ENCODE measurements around the gene ATF3. TPM values are rescaled to one million over a fixed set of nuclear protein-coding genes. Genes with fewer than 3 reads are reported as not detected.

The ATF3 gene
- total and polyA plus RNA-seq, 2 of the 4 experiments (the other 2 are of a cell fraction), result 9.9 to 12.3 TPM

DNA sequence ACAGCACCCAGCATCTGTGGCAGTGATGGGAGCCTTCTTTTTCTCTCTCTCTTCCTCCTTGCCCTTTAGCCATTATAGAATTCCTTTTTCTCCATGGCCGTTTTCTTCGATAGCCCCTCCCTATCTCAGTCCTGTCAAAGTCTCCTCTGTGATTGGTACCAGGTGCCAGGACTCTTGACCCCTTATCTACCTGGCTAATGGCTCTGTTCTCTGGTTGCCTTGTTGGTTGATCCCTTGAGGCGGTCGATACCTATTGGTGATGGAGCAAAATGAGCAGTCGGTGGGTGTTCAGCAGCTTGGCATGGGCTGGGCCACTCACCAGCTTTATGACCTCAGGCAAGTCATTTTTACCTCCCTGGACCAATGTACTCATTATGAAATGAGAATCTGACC lies 2.0 kb downstream of the ATF3 start:
- 83% methylated on average over 5 of the region's 5 CpGs; no CpG with 5 or more reads in 1 of the 2 experiments for WGBS, 2 experiments (ENCODE audit: extremely low coverage in 2 of 2, insufficient read length in 1 of 2)
- in situ Hi-C loops (cut with MboI; ENCODE audit: low sequenced_read_pairs), result no loop called here
- peak overlapping the region; percentile 83 for H3K4me2 ChIP-seq (ENCODE audit: low read depth, low read length)

More for the DNA sequence above, 2.0 kb downstream of the ATF3 start:
- Histone ChIP-seq H2AK9ac (replicated peaks; ENCODE audit: low read depth, low read length, poor library complexity) (no peak overlapping the region), H3K4me3 (ENCODE audit: insufficient read depth, low read depth, low read length) (peak overlapping the region; percentile 77; the same call in 1 of the 2 replicates), H2AK5ac (ENCODE audit: low read depth, low read length) (no peak overlapping the region), H2BK5ac (ENCODE audit: low read depth, low read length, poor library complexity, severe bottlenecking) (no peak overlapping the region), H2BK20ac (ENCODE audit: low read depth, low read length) (no peak overlapping the region), H3K56ac (ENCODE audit: extremely low read depth, insufficient read depth, low read length) (no peak overlapping the region), H2BK120ac (ENCODE audit: low read depth, low read length) (no peak overlapping the region), H4K8ac (ENCODE audit: low read depth in 2 of 2, low read length in 2 of 2) (no peak overlapping the region), H3K36me3 (ENCODE audit: control insufficient read depth, insufficient read depth, low read length) (peaks cover 7% of the 10 kb centered on the region; the same call in 1 of the 2 replicates), H3K9me1 (ENCODE audit: insufficient read depth, low read length) (peaks cover 3% of the 10 kb centered on the region; the same call in 1 of the 2 replicates), H3K27me3 (ENCODE audit: control insufficient read depth, insufficient read depth, low read length) (peaks cover 25% of the 10 kb centered on the region), H4K91ac (ENCODE audit: insufficient read depth, low read depth, low read length) (no peak overlapping the region), H3K4ac (ENCODE audit: low read depth, low read length) (0 out of 2 replicates have a peak overlapping the region, but pooled peaks have one; percentile 9), H3K18ac (ENCODE audit: low read depth, low read length) (no peak overlapping the region), H3K9me3 (ENCODE audit: control insufficient read depth, insufficient read depth, low read length) (no peaks in the 10 kb centered on the region), H3K4me1 (ENCODE audit: control insufficient read depth, insufficient read depth, low read length) (peaks cover 14% of the 10 kb centered on the region), H2AFZ (replicated peaks; ENCODE audit: low read length, poor library complexity) (no peak overlapping the region), H3K14ac (replicated peaks; ENCODE audit: low read depth, low read length) (peak overlapping the region; percentile 29; the same call in 1 of the 2 replicates), H4K5ac (ENCODE audit: low read depth, low read length) (no peak overlapping the region), H2BK15ac (ENCODE audit: low read depth, low read length) (no peak overlapping the region), H3K9ac (ENCODE audit: low read depth, low read length) (0 out of 2 replicates have a peak overlapping the region, but pooled peaks have one; percentile 66), H3K79me1 (ENCODE audit: low read depth in 1 of 2, low read length in 2 of 2) (peaks cover 27 to 58% of the 10 kb centered on the region in 2 experiments), H3K27ac (ENCODE audit: insufficient read depth, low read length) (no peak overlapping the region), H3K23ac (ENCODE audit: low read depth, low read length) (peak overlapping the region; percentile 39), H4K20me1 (ENCODE audit: insufficient read depth, low read length) (peaks cover 11% of the 10 kb centered on the region; the same call in 1 of the 2 replicates)
- no peak for ATAC-seq (ENCODE audit: low read depth)
- intact Hi-C loops (cut with micrococcal nuclease) (loop anchor here (2.0 to 10.0 kb wide), 4 partner anchors 37 to 384 kb away; no protein-coding TSS in a partner anchor), dilution Hi-C loops (cut with HindIII; ENCODE audit: low sequenced_read_pairs, unreplicated experiment) (no loop called here)
- BruUV-seq (replicated peaks), result no TSS peak
- DNase-seq, result no peak
- TF ChIP-seq POLR2A (IDR thresholded peaks at IDR 0.05; ENCODE audit: low read depth, low read length) (peak; percentile 58), BHLHE40 (IDR thresholded peaks at IDR 0.05; ENCODE audit: low read depth, low read length) (no peak)
- POLR2A ChIA-PET (ENCODE audit: unreplicated experiment), result no interaction called here
- CTCF ChIA-PET, result interaction anchor here (1.1 kb wide), 2 partner anchors 55 to 175 kb away, joined by 3 to 4 read pairs; no protein-coding TSS in a partner anchor
